T-helper 1 cell treated with Interleukin-12 subunit alpha and Interleukin-12 subunit beta and Interleukin-4 antibody, amounts not matched to agents 30 μg/mL and 1 μg/mL, for 36 hours (primary cell): ENCODE measurements around the gene ZNF440.
"Not testable (repeated sequence)": the region's sequence is repeated elsewhere in the genome, so short reads cannot be mapped to it uniquely, and the experiment has no call there.

Experiments
- H3K27ac Mint-ChIP-seq: one replicate; pipeline ENCODE4 v1.8.0; 2021; ENCODE audit warnings: mild to moderate bottlenecking, mixed read lengths
- H3K27me3 Mint-ChIP-seq: one replicate; pipeline ENCODE4 v1.8.0; 2021; ENCODE audit warnings: low read depth, mixed read lengths
- H3K36me3 Mint-ChIP-seq: one replicate; pipeline ENCODE4 v1.8.0; 2021; ENCODE audit warnings: low read depth, mixed read lengths
- H3K4me1 Mint-ChIP-seq: one replicate; pipeline ENCODE4 v1.8.0; 2021; ENCODE audit warnings: low read depth, mixed read lengths
- H3K4me3 Mint-ChIP-seq: one replicate; pipeline ENCODE4 v1.8.0; 2021; ENCODE audit warnings: mild to moderate bottlenecking, moderate library complexity, mixed read lengths
- H3K9me3 Mint-ChIP-seq: one replicate; pipeline ENCODE4 v1.8.0; 2021; ENCODE audit warnings: mixed read lengths

ZNF440 gene

GRCh38 chr19:11848594-11849469, 34.8 kb downstream of the ZNF440 start, which contains the start of gene ZNF439:
Gene ZNF439, plus strand, starts transcription at chr19:11848726. Its CDS starts 142 bp downstream, at chr19:11848868.
- peaks cover 26% of the 10 kb centered on the region for H3K36me3 Mint-ChIP-seq
- peaks cover 55% of the 10 kb centered on the region for H3K9me3 Mint-ChIP-seq
- H3K4me1 Mint-ChIP-seq, result peaks cover 12% of the 10 kb centered on the region
- peak within 1 kb of the TSS; percentile 73 for H3K27ac Mint-ChIP-seq
- H3K27me3 Mint-ChIP-seq, result no peaks in the 10 kb centered on the region
- peak within 1 kb of the TSS; percentile 81 for H3K4me3 Mint-ChIP-seq

- H3K27me3 Mint-ChIP-seq, H3K4me3 Mint-ChIP-seq, H3K27ac Mint-ChIP-seq: not testable (repeated sequence)
- H3K4me1 Mint-ChIP-seq, result peaks cover 12% of the 10 kb centered on the region
- H3K36me3 Mint-ChIP-seq, result peaks cover 31% of the 10 kb centered on the region
- peaks cover 57% of the 10 kb centered on the region for H3K9me3 Mint-ChIP-seq
Observed at GRCh38 chr19:11850289-11850688, 36.2 kb downstream of the ZNF440 start.

- Mint-ChIP-seq H3K4me1 (peaks cover 7% of the 10 kb centered on the region), H3K36me3 (peaks cover 37% of the 10 kb centered on the region), H3K4me3 (no peak overlapping the region), H3K27me3 (no peaks in the 10 kb centered on the region), H3K27ac (no peak overlapping the region), H3K9me3 (peaks cover 69% of the 10 kb centered on the region)
Observed at GRCh38 chr19:11853358-11853757, 39.3 kb downstream of the ZNF440 start.

GRCh38 chr19:11856596-11857250, 42.6 kb downstream of the ZNF440 start:
- no peaks in the 10 kb centered on the region for H3K27me3 Mint-ChIP-seq
- H3K4me1 Mint-ChIP-seq, result no peaks in the 10 kb centered on the region
- H3K9me3 Mint-ChIP-seq, result peaks cover 78% of the 10 kb centered on the region
- H3K27ac Mint-ChIP-seq, result no peak overlapping the region
- peaks cover 25% of the 10 kb centered on the region for H3K36me3 Mint-ChIP-seq
- no peak overlapping the region for H3K4me3 Mint-ChIP-seq

- Mint-ChIP-seq H3K36me3 (peaks cover 26% of the 10 kb centered on the region), H3K9me3 (peaks cover 89% of the 10 kb centered on the region), H3K27me3 (no peaks in the 10 kb centered on the region)
Observed at GRCh38 chr19:11860721-11861120, 46.6 kb downstream of the ZNF440 start.

GRCh38 chr19:11861301-11861700, 47.2 kb downstream of the ZNF440 start:
- H3K9me3 Mint-ChIP-seq, result peaks cover 88% of the 10 kb centered on the region
- H3K4me1 Mint-ChIP-seq, result no peaks in the 10 kb centered on the region
- H3K27ac Mint-ChIP-seq, result no peak overlapping the region
- peaks cover 26% of the 10 kb centered on the region for H3K36me3 Mint-ChIP-seq
- H3K27me3 Mint-ChIP-seq, result no peaks in the 10 kb centered on the region
- no peak overlapping the region for H3K4me3 Mint-ChIP-seq

More at GRCh38 chr19:11860721-11861120, 46.6 kb downstream of the ZNF440 start:
- Mint-ChIP-seq H3K4me3 (no peak overlapping the region), H3K27ac (no peak overlapping the region), H3K4me1 (no peaks in the 10 kb centered on the region)

- peaks cover 82% of the 10 kb centered on the region for H3K9me3 Mint-ChIP-seq
- H3K27ac Mint-ChIP-seq, result not testable (repeated sequence)
Observed at GRCh38 chr19:11867766-11868165, 53.7 kb downstream of the ZNF440 start.

GRCh38 chr19:11868188-11868587, 54.1 kb downstream of the ZNF440 start:
- H3K4me1 Mint-ChIP-seq, result no peaks in the 10 kb centered on the region
- H3K27ac Mint-ChIP-seq, result no peak overlapping the region
- no peaks in the 10 kb centered on the region for H3K27me3 Mint-ChIP-seq
- peaks cover 36% of the 10 kb centered on the region for H3K36me3 Mint-ChIP-seq
- peaks cover 81% of the 10 kb centered on the region for H3K9me3 Mint-ChIP-seq
- H3K4me3 Mint-ChIP-seq, result no peak overlapping the region

More at GRCh38 chr19:11867766-11868165, 53.7 kb downstream of the ZNF440 start:
- H3K4me1 Mint-ChIP-seq, H3K27me3 Mint-ChIP-seq, H3K4me3 Mint-ChIP-seq: not testable (repeated sequence)
- peaks cover 37% of the 10 kb centered on the region for H3K36me3 Mint-ChIP-seq

GRCh38 chr19:11872624-11873023, 58.6 kb downstream of the ZNF440 start:
- no peaks in the 10 kb centered on the region for H3K4me1 Mint-ChIP-seq
- no peaks in the 10 kb centered on the region for H3K27me3 Mint-ChIP-seq

GRCh38 chr19:11873762-11874161, 59.7 kb downstream of the ZNF440 start:
- H3K27me3 Mint-ChIP-seq, result no peaks in the 10 kb centered on the region
- H3K4me3 Mint-ChIP-seq, result no peak overlapping the region
- peaks cover 46% of the 10 kb centered on the region for H3K9me3 Mint-ChIP-seq

More at GRCh38 chr19:11872624-11873023, 58.6 kb downstream of the ZNF440 start:
- Mint-ChIP-seq H3K36me3 (peaks cover 13% of the 10 kb centered on the region), H3K27ac (no peak overlapping the region), H3K9me3 (peaks cover 57% of the 10 kb centered on the region), H3K4me3 (no peak overlapping the region)

GRCh38 chr19:11879687-11880266, 65.7 kb downstream of the ZNF440 start:
- H3K9me3 Mint-ChIP-seq, result peaks cover 11% of the 10 kb centered on the region
- not testable (repeated sequence) for H3K36me3 Mint-ChIP-seq, H3K27me3 Mint-ChIP-seq, H3K4me1 Mint-ChIP-seq, H3K4me3 Mint-ChIP-seq, H3K27ac Mint-ChIP-seq

More at GRCh38 chr19:11873762-11874161, 59.7 kb downstream of the ZNF440 start:
- H3K27ac Mint-ChIP-seq, result no peak overlapping the region
- no peaks in the 10 kb centered on the region for H3K4me1 Mint-ChIP-seq
- peaks cover 3% of the 10 kb centered on the region for H3K36me3 Mint-ChIP-seq

- Mint-ChIP-seq H3K27me3 (no peaks in the 10 kb centered on the region), H3K9me3 (peaks cover 7% of the 10 kb centered on the region), H3K4me1 (no peaks in the 10 kb centered on the region), H3K36me3 (no peaks in the 10 kb centered on the region), H3K4me3 (no peak overlapping the region), H3K27ac (no peak overlapping the region)
Observed at GRCh38 chr19:11880598-11880997, 66.5 kb downstream of the ZNF440 start.

- Mint-ChIP-seq H3K27ac (no peak overlapping the region), H3K4me3 (no peak overlapping the region), H3K4me1 (no peaks in the 10 kb centered on the region), H3K27me3 (no peaks in the 10 kb centered on the region), H3K36me3 (no peaks in the 10 kb centered on the region), H3K9me3 (peaks cover 5% of the 10 kb centered on the region)
Observed at GRCh38 chr19:11881151-11881800, 67.2 kb downstream of the ZNF440 start.

GRCh38 chr19:11882606-11883005, 68.5 kb downstream of the ZNF440 start:
- Mint-ChIP-seq H3K9me3 (peaks cover 5% of the 10 kb centered on the region), H3K4me3 (no peak overlapping the region), H3K27ac (no peak overlapping the region), H3K4me1 (no peaks in the 10 kb centered on the region), H3K36me3 (no peaks in the 10 kb centered on the region), H3K27me3 (no peaks in the 10 kb centered on the region)
